Measurements from ENCODE around the gene BLVRB. TPM values are rescaled to one million over a fixed set of nuclear protein-coding genes. Genes with fewer than 3 reads are reported as not detected.

The BLVRB gene
- total and polyA plus RNA-seq, 9 of the 15 experiments (the other 6 are each of a cell fraction or from before 2014, with no cell fraction given): 81.1 to 749 (median 331) TPM

- peak; percentile 88 to 94; a peak in 3 of 4 replicates for TF ChIP-seq MNT (conservative IDR thresholded peaks at IDR 0.05)
- TF ChIP-seq, protein P1, sequence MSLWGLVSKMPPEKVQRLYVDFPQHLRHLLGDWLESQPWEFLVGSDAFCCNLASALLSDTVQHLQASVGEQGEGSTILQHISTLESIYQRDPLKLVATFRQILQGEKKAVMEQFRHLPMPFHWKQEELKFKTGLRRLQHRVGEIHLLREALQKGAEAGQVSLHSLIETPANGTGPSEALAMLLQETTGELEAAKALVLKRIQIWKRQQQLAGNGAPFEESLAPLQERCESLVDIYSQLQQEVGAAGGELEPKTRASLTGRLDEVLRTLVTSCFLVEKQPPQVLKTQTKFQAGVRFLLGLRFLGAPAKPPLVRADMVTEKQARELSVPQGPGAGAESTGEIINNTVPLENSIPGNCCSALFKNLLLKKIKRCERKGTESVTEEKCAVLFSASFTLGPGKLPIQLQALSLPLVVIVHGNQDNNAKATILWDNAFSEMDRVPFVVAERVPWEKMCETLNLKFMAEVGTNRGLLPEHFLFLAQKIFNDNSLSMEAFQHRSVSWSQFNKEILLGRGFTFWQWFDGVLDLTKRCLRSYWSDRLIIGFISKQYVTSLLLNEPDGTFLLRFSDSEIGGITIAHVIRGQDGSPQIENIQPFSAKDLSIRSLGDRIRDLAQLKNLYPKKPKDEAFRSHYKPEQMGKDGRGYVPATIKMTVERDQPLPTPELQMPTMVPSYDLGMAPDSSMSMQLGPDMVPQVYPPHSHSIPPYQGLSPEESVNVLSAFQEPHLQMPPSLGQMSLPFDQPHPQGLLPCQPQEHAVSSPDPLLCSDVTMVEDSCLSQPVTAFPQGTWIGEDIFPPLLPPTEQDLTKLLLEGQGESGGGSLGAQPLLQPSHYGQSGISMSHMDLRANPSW (CRISPR knock-in tag; IDR thresholded peaks at IDR 0.05): no peak
- no peak for TF ChIP-seq E2F8 (IDR thresholded peaks at IDR 0.05; ENCODE audit: low read depth, partially characterized antibody)
- TF ChIP-seq ZZZ3 (IDR thresholded peaks at IDR 0.05): no peak
- no peak for TF ChIP-seq SMAD2 (IDR thresholded peaks at IDR 0.05; ENCODE audit: low read depth, low read length)
- TF ChIP-seq NRF1 (conservative IDR thresholded peaks at IDR 0.05 in 1 of 2, IDR thresholded peaks at IDR 0.05 in 1 of 2): peak; percentile 72 to 73
- TF ChIP-seq ETV1 (tag; conservative IDR thresholded peaks at IDR 0.05; ENCODE audit: low read depth): no peak
- TF ChIP-seq LARP7 (IDR thresholded peaks at IDR 0.05): no peak
- TF ChIP-seq HDAC1 (IDR thresholded peaks at IDR 0.05): peak in 1 of 2 experiments; percentile 95; a peak in 2 of 4 replicates
- no peak for TF ChIP-seq OTX1 (CRISPR knock-in tag; IDR thresholded peaks at IDR 0.05)
- TF ChIP-seq SMARCC2 (IDR thresholded peaks at IDR 0.05; ENCODE audit: low read depth): no peak
- no peak for TF ChIP-seq NCOA1 (IDR thresholded peaks at IDR 0.05; ENCODE audit: low read depth)
- TF ChIP-seq PHB (CRISPR knock-in tag; IDR thresholded peaks at IDR 0.05): no peak
- TF ChIP-seq MEF2A (IDR thresholded peaks at IDR 0.05; ENCODE audit: control insufficient read depth, low read depth, low read length): no peak
- TF ChIP-seq CBX8 (IDR thresholded peaks at IDR 0.05; ENCODE audit: borderline replicate concordance, extremely low read depth, low read depth, low read length, poor library complexity, severe bottlenecking): no peak
- TF ChIP-seq GTF2A2 (tag; IDR thresholded peaks at IDR 0.05): no peak
- TF ChIP-seq ILK (tag; IDR thresholded peaks at IDR 0.05; ENCODE audit: borderline replicate concordance, low read depth): no peak
- no peak for TF ChIP-seq TAL1 (IDR thresholded peaks at IDR 0.05)
- no peak for TF ChIP-seq XRCC4 (IDR thresholded peaks at IDR 0.05; ENCODE audit: extremely low read depth, insufficient read depth, insufficient read length)
- TF ChIP-seq USF2 (CRISPR knock-in tag; IDR thresholded peaks at IDR 0.05): no peak
Measured at GRCh38 chr19:40444000-40444824, 21.3 kb downstream of the BLVRB start, which contains the start of gene SERTAD3 (continued).

All from K562 (cell line).